NCI-H146 treated with DMSO at 0.1 percent for 48 hours (cell line): ENCODE results near the gene MMAA.

Source experiments
- DNase-seq: peaks from one replicate; lab custom pipeline; 2025; ENCODE audit not compliant: unreplicated experiment; lab: John Stamatoyannopoulos, UW

MMAA gene

DNA sequence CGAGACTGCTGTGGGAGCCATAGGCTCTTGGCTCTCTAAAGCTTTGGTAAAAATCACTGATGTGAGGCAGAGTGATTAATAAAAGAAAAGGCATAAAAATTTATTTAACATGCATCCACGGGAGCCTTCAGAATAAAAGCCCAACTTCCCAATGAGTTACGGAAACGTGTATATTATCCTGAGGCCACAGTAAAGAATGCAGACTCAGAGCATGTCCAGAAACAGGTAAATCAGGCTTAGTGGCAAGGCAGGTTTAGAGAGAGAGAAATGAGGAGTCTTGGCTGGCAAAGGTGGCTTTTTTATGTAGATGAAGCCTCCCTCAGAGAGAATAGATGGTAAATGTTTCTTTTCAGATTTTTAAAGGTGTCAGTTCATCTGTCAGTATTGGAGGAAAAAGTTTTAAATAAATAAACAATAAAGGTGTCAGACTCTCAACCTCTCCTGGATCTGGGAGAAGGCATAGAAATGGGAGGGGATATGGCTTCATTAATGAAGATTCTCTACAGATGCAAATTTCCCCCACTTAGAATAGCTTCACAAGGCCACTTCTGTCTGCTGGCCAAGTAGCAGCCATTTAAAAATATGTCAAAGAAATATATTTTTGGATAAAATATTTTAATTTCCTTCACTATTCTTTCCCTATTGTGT is 84.8 kb downstream of the MMAA start:
- DNase-seq: no peak

DNA sequence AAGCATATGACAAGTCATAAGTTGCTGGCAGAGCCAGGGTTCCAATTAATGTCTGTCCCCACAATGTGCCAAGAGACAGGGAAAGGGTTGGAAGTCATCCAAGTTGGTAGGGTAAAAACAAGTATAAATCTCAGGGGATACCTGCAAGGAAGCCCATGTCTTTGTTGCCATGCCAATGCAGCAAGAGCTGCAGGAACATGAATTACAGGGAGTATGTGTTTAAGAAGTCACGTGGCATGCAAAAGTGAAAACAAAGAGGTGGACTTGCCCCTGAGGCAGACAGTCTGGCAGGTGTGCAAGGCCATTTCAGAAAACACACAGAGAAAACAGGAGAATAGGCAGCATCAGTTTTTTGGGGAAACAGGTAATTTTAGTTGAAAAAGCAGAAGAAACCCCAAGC is 90.2 kb downstream of the MMAA start:
- DNase-seq: peak; percentile 47
